GM18505 (cell line): ENCODE measurements around the gene ACACB.

Source experiments
- ATAC-seq: cut with Tn5 transposase; IDR thresholded peaks from one replicate; pipeline ENCODE4 v1.9.1; 2021; ENCODE audit not compliant: unreplicated experiment
- POLR2A ChIP-seq: IDR thresholded peaks from 4 replicates; pipeline ENCODE4 v1.6.1; 2011; ENCODE audit warnings: borderline replicate concordance; ENCODE audit not compliant: insufficient read depth, insufficient read length; ENCODE audit errors: extremely low read depth

Gene ACACB

DNA sequence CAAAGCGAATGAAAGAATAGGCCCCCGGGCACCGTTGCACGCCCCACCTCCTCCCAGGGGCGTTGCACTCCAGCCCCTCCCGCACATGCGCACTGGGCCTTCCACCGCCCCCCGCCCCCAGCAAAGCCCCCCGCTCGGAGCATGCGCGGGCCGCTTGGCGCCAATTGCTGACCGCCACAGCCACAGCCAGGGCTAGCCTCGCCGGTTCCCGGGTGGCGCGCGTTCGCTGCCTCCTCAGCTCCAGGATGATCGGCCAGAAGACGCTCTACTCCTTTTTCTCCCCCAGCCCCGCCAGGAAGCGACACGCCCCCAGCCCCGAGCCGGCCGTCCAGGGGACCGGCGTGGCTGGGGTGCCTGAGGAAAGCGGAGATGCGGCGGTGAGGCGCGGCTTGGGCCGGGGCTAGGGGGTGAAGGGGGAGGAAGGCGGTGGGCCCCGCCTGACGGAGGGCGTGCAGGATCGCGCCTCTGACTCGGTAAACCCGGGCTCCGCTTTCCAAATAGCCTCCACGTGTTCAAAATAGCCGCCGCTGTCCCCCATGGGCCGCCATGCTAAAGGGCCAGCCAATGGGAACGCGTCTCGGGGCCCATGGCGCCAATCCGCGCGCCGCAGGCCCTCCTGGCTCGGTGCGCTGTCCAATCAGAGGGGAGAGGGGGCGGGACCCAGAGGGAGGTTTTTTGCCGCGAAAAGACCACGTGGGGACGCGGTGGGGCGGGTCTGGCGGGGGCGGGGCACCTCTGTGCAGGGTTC is 18.8 kb upstream of the ACACB start, which contains the start of gene UNG:
TSS of gene UNG (plus strand) at position 163 of the 748 bp plus-strand sequence. CDS start at position 246, 83 bp downstream.
- ATAC-seq, result peak; percentile 85
- no peak for TF ChIP-seq POLR2A

GRCh38 chr12:109098183-109098604 is 18.2 kb upstream of the ACACB start:
- ATAC-seq, result peak; percentile 30

DNA sequence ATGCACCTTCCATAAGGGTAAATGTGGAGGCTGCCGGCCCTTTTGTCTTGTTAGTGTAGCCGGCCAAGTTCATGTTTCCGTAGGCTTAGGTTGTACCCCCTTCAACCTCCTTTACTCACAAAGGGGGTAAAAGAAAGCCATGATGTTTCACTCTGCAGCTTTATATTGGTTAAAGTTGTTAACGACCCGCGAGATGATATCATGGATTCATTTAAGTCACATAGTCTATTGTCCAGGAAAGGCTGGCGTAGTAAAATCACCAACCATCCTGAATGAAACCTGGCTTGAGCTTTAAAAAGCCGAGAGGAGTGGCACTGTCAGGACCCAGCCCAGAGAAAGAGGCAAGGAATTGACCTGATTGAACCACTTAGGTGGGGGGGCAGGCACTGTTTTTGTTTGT is 17.7 kb upstream of the ACACB start:
- TF ChIP-seq POLR2A, result no peak
- no peak for ATAC-seq

More at GRCh38 chr12:109098183-109098604, 18.2 kb upstream of the ACACB start:
- no peak for TF ChIP-seq POLR2A

DNA sequence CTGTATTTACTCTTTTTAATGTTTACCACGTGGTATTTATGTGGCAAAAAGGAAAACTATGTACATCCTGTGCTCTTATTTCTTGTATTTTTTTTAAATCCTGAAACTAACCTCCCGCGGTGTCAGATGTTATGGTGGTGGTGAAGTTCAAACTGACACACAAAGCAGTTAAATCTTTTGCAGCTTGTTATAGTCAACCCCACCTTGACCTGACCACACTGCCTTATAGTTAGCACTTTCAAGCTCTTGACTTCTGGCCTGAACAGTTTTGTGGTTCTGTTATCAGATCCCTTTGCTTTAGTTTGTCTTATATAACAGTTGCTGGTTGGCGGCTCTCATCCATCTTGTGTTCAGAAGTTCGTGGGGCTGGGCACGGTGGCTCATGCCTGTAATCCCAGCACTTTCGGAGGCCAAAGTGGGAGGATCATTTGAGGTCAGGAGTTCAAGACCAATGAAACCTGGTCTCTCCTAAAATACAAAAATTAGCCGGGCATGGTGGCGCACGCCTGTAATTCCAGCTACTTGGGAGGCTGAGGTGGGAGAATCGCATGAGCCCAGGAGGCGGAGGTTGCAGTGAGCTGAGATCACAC is 16.9 kb upstream of the ACACB start:
- no peak for ATAC-seq
- no peak for TF ChIP-seq POLR2A

GRCh38 chr12:109100741-109101140 is 15.6 kb upstream of the ACACB start:
- no peak for ATAC-seq
- TF ChIP-seq POLR2A, result no peak

GRCh38 chr12:109102491-109102890 is 13.9 kb upstream of the ACACB start:
- TF ChIP-seq POLR2A, result no peak

DNA sequence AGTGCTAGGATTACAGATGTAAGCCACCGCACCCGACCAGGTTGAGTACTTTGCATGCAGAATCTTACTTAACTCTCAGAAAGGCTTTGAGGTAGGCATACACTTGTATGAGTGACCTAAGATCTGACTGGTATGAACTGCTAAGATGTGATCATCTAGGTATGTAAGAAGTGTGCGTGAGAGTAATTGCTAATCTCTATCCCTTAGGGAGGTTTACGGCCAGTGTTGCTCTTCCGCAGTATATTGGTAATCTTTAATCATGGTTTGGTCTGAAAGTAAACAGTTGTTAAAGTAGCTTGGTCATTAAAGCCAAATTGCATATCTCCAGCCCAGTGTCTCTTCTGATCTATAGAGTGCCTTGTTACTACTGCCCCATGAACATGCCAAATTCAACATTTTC is 11.2 kb upstream of the ACACB start:
- ATAC-seq, result no peak
- no peak for TF ChIP-seq POLR2A

More at GRCh38 chr12:109102491-109102890, 13.9 kb upstream of the ACACB start:
- ATAC-seq, result no peak

DNA sequence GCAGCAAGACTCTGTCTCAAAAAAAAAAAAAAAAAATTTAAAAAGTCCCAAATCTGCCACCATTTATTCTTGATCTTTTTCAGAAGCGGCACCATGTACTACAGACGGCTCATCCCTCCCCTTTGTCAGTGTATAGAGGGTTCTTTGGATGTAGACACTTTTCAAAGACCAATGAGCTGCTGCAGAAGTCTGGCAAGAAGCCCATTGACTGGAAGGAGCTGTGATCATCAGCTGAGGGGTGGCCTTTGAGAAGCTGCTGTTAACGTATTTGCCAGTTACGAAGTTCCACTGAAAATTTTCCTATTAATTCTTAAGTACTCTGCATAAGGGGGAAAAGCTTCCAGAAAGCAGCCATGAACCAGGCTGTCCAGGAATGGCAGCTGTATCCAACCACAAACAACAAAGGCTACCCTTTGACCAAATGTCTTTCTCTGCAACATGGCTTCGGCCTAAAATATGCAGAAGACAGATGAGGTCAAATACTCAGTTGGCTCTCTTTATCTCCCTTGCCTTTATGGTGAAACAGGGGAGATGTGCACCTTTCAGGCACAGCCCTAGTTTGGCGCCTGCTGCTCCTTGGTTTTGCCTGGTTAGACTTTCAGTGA is 6.5 kb upstream of the ACACB start:
- no peak for TF ChIP-seq POLR2A
- ATAC-seq, result no peak

DNA sequence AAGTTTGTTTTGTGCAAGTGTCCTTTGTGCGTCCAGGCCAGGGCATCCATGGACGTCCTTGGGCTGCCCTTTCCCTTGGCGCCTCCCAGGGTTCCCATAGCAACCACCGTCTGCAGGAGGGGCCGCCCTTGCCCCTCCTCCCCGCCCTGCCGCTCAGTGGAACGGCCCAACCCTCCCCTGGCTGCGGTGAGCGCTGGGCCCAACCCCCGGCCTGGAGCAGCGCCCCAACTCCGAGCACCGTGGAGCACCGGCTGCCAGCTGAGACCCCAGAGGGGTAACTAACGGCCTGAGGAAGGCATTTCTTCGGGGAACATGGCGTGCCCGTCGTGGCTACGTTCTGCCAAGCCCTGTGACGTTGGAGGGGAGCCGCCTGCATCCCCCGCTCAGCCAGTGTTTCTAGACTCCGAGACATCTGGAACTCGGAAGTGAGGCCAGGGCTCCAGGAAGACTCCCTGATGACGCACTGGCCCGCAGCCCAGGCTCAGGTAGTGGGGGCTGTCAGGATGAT is 5.3 kb upstream of the ACACB start:
- no peak for ATAC-seq
- no peak for TF ChIP-seq POLR2A

DNA sequence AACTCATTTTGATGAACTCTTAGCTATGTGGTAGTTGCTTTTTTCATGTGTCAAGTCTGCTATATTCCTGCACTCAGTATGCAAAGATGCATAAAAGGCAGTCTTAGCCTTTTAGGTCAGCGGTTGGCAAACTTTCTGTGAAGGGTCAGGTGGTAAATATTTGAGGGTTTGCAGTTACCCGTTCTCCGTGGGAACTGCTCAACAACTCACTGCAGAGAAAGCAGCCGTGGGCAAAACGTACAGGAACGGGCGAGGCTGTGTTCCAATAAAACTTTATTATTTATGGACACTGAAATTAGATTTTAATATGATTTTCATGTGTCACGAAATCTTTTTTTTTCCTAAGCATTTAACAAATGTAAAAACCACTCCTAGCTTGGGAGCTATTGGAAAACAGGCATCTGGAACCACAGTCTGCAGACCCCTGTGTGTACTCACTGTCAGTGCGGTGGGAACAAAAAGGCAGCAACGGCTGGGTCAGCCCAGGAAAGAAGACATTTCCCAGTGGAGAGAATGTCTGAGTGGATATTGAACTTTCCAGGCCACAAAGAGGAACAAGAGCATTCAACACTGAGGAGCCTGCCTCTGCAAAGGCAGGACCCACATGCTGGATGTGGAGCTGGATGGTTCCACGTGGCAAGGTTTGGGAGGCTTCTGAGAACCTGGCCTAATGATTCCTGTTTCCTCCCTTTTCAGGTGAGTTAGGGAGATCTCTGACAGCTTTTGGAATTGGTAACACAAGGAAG is 3.5 kb upstream of the ACACB start:
- ATAC-seq, result no peak

GRCh38 chr12:109113661-109114321 is 2.6 kb upstream of the ACACB start:
- no peak for ATAC-seq
- TF ChIP-seq POLR2A, result no peak

More for the DNA sequence above, 3.5 kb upstream of the ACACB start:
- TF ChIP-seq POLR2A, result no peak

DNA sequence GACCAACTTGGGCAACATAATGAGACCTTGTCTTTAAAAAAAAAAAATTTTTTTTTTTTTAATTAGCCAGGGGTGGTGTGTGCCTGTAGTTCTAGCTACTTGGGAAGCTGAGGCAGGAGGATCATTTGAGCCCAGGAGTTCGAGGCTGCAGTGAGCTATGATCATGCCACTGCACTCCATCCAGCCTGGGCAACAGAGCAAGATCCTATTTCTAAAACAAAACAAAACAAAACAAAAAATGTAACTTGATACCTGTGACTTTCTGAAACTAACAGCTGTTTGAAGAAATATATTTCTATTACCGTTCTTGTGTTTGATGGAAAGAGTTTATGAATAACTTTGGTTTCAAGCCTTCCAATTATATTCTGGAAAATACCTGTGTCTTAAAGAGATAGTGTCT is 1.7 kb upstream of the ACACB start:
- no peak for TF ChIP-seq POLR2A
- ATAC-seq, result no peak
